GM12878 (cell line): ENCODE data around the gene COL2A1.

Experiments used
- BCL11A ChIP-seq: IDR thresholded peaks from 2 replicates; pipeline ENCODE4 v1.6.1; 2011; ENCODE audit warnings: low read depth, low read length
- CREM ChIP-seq: IDR thresholded peaks from 2 replicates; pipeline ENCODE4 v1.6.1; 2014; ENCODE audit warnings: antibody characterized with exemption, low read depth
- HDAC2 ChIP-seq: fragments of 200-600 bp; sonication (generic); IDR thresholded peaks from 2 replicates; pipeline ENCODE4 v1.6.1; 2017
- MAX ChIP-seq: IDR thresholded peaks from 2 replicates; pipeline ENCODE4 v1.6.1; 2012; ENCODE audit warnings: low read depth, low read length, improper control_type of control experiment
- NRF1 ChIP-seq: conservative IDR thresholded peaks from 2 replicates; pipeline ENCODE4 v1.6.1; 2011; ENCODE audit warnings: mild to moderate bottlenecking, low read depth, low read length, improper control_type of control experiment
- RFX5 ChIP-seq: IDR thresholded peaks from 2 replicates; pipeline ENCODE4 v1.6.1; 2011; ENCODE audit warnings: low read depth, low read length, improper control_type of control experiment
- TF ChIP-seq, protein P1 (sequence below): IDR thresholded peaks from 2 replicates; pipeline ENCODE4 v1.6.1; 2012; ENCODE audit warnings: low read length, inconsistent platforms

DNA sequence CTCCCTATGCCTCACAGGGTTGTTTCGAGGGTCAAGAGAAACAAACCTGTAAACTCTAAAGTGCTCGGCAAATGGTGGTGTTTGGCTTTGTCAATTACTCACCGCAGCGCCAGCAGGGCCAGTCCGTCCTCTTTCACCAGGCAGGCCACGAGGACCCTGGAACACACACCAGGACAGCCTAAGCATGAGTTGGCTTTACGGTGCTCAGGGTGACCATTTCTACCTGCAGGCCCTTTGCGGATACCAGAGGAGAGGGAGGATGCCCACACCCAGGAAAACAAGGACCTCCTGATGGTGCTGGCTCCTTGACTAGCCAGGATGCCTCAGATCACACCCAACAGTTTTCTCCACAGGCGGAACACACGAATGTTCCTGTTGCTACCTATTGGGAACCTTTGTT, 11.5 kb downstream of the COL2A1 start:
- TF ChIP-seq HDAC2 (no peak), MAX (no peak), NRF1 (no peak), BCL11A (no peak), RFX5 (no peak), CREM (no peak)
- TF ChIP-seq, protein P1, sequence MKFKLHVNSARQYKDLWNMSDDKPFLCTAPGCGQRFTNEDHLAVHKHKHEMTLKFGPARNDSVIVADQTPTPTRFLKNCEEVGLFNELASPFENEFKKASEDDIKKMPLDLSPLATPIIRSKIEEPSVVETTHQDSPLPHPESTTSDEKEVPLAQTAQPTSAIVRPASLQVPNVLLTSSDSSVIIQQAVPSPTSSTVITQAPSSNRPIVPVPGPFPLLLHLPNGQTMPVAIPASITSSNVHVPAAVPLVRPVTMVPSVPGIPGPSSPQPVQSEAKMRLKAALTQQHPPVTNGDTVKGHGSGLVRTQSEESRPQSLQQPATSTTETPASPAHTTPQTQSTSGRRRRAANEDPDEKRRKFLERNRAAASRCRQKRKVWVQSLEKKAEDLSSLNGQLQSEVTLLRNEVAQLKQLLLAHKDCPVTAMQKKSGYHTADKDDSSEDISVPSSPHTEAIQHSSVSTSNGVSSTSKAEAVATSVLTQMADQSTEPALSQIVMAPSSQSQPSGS = no peak
